GM18870 (cell line): Measurements from ENCODE around the gene DVL1.

Source experiments
- ATAC-seq: cut with Tn5 transposase; IDR thresholded peaks from one replicate; pipeline ENCODE4 v1.9.1; 2021; ENCODE audit warnings: moderate library complexity; ENCODE audit not compliant: unreplicated experiment

DVL1 gene

GRCh38 chr1:1299686-1300351 lies 49.4 kb downstream of the DVL1 start:
- no peak for ATAC-seq

- no peak for ATAC-seq
These were observed 50.1 kb downstream of the DVL1 start for GRCh38 chr1:1298861-1299685.

DNA sequence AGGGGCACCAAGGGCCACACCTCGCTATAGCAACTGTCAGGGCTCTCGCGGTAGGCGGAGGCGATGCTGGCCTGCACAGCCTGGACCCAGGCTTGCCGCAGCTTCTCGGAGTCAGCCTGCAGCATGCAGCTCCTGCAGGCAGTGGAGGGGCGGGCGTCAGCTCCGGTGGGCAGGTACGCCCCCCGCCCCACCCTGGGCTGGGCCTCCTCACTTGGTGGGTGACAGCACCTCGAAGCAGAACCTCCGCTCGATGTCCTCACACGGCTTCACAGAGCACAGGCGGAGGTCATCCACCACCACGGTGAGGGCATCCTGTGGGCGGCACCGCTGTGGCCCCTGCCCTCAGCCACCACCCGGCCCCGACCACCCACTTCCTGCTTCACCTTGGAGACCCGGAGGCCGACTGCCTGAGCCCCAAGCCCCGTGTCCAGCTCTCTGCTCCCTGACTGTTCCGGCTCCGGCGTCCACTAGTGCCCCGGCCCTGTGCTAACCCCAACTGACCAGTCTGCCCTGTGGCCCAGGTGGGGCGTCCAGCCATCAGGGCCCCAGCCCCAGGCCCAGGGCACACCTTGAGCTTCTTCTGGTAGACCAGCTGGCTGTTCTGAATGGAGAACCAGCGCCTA lies 51.3 kb downstream of the DVL1 start:
- no peak for ATAC-seq

DNA sequence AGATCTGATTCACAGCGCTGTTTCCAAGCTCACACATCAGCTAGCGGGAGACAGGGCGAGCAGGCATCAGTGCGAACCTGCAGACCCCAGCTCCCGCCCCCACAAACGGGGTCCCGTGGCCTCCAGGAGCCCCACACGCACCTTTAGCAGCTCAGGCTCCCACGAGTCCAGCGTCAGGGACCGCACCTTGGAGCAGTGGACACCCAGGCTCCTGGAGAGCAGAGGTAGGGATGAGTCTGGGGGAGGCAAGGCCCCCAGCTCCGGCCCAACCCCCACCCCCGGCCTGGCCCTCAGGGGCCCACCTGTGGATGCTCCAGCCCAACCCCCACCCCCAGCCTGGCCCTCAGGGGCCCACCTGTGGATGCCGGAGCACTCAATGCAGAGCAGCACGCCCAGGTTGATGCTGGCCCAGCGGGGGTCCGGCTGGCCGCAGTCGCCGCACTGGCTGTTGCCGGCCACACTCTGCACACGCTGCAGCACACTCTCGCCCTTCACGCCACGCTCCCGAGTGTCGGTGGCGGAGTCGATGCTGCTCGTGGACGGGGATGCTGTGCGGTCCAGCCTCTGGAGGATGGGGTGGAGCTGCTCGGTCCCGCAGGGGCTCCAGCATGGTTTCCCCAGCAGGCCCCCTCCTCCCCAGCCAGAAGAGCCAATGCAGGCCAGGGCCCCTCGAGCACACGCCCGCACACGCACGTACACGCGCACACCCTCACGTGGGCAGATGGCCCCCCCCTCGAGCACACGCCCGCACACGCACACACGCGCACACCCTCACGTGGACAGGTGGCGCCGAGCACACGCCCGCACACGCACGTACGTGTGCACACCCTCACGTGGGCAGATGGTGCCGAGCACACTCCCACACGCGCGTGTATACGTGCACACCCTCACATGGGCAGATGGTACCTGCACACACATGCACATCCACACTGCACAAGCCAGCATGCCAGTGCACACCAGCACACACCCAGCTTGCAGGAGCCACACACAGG lies 52.9 kb downstream of the DVL1 start:
- ATAC-seq, result no peak

DNA sequence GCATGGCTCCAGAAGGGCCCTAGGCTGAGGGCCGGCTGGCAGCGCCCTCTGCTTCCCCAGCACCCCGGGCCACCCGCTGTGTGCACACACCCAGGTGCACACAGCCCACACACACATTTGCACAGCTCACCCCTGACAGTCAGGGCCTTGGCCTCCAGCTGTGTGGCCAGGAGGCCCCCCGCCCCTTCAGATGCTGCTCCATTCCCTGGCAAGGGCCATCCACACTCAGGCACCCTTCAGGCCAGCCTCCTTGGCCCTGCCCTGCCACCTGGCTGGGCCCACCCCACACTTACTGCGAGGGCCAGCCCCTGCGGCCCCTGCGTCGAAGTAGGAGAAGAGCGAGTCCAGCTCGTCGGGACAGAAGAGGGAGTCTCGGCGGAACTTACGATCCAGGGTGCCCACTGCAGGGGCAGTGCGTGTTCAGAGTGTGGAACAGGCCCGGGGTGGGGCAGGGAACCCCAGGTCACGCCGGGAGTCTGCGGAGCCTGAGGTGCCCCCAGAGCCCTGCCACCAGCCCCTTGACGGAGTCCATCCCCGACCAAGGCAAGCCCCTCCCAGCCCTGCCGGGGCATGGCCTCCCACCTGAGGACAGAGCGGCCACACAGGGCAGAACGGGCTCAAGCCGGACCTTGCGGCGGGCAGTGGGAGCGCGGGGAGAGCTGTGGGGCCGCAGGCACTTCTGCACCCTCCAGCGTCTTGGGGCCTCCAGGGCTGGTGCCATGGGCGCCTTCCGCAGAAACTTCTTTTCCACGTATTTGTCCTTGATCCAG lies 53.9 kb downstream of the DVL1 start:
- no peak for ATAC-seq

- ATAC-seq, result no peak
These were observed 54.8 kb downstream of the DVL1 start for GRCh38 chr1:1294250-1294890.

- ATAC-seq, result no peak
These were observed 55.7 kb downstream of the DVL1 start for GRCh38 chr1:1293263-1294249.

- ATAC-seq, result no peak
These were observed 56.4 kb downstream of the DVL1 start for GRCh38 chr1:1292851-1293250.

DNA sequence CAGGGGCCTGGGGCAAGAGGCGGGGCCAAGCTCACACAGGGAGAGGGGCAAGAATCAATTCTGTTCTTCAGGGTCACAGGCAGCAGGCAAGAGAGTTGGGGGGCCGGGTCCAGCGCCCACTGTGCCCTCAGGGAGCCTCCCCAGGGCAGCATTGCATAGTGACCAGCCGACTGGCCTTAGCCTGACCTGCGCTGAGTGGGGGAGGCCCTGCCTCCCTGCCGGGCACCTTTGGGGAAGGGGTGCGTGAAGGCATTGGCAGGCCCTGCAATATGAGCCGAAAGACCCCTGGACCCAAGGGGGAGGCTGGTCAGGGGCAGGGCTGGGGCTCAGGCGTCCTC lies 56.8 kb downstream of the DVL1 start:
- no peak for ATAC-seq

DNA sequence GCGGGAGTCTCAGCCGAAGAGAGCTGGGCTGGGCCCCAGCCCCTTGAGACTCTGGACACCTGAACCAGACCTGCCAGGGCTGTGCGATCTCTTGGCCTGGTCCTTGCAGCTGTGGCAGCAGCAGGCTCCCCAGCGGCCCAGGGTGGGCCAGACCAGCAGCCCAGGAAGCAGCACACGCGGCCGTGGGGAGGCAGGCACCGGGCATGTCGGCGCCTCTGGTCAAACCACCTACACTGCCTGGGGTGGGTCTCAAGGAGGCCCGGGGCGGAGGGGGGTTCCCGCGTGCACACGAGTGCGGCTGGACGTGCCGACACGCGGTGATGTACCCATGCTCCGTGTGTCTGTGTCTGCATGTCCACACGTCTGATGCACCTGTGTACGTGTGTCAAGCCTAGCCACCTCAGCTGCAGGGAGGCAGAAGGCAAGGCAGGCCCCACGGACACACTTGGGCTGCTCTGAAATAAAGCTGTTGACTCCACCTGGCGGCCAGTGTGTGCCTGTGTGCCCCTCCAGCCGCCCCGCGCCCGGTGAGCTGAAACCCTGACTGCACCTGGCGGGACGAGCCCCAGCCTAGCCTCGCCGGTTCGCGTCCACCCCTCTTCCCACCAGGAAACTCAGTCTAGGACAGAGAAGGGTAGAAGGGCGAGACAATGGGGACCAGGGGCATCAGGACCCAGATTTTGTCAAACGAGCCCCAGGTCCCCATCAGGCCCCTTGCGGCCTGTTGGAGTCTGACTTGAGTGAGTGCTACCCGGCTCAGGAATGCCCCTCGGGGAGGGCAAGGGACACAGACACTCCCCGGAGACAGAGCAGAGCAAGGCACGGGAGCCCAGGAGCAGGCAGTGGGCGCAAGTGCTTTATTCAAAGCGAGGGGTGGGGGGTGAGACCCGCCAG lies 57.4 kb downstream of the DVL1 start:
- ATAC-seq, result no peak

DNA sequence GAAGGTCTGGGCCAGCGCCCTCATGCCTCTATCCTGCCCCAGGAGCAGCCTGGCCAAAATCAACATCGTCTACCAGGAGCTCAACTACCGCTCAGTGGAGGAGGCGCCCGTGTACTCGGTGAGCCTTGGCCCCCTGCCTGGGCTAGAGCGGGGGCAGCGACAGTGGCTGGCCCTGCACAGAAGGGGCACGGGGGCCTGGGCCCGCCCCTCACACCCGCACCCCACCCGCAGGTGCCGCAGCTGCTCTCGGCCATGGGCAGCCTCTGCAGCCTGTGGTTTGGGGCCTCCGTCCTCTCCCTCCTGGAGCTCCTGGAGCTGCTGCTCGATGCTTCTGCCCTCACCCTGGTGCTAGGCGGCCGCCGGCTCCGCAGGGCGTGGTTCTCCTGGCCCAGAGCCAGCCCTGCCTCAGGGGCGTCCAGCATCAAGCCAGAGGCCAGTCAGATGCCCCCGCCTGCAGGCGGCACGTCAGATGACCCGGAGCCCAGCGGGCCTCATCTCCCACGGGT lies 58.1 kb downstream of the DVL1 start:
- ATAC-seq, result no peak

GRCh38 chr1:1290238-1290731 lies 58.9 kb downstream of the DVL1 start:
- ATAC-seq, result no peak

GRCh38 chr1:1287288-1288110 lies 61.7 kb downstream of the DVL1 start:
- no peak for ATAC-seq

- ATAC-seq, result no peak
These were observed 62.6 kb downstream of the DVL1 start for GRCh38 chr1:1286313-1287261.

DNA sequence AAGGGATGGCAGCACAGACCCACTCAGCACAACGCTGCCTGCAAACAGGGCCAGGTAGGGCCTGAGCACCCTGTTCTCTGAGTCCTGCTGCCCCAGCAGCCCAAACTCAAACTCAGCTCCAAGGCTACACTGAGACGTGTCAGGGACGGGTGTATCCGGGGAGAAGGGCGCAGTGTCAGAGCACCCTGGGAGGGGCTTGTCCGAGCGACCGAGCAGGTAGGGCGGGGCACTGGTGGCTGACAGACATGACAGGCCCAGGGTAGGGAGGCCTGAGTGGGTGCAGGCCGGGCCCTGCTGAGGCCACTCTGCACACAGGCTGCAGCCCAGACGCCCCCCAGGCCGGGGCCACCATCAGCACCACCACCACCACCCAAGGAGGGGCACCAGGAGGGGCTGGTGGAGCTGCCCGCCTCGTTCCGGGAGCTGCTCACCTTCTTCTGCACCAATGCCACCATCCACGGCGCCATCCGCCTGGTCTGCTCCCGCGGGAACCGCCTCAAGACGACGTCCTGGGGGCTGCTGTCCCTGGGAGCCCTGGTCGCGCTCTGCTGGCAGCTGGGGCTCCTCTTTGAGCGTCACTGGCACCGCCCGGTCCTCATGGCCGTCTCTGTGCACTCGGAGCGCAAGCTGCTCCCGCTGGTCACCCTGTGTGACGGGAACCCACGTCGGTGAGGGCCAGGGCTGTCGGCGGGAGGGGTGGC lies 63.5 kb downstream of the DVL1 start:
- ATAC-seq, result no peak
